MCF 10A (cell line): ENCODE measurements around the gene OSGEPL1. TPM values are rescaled to one million over a fixed set of nuclear protein-coding genes. Genes with fewer than 3 reads are reported as not detected.

Source experiments
- Bru-seq: library from RNA; stranded (reverse); fragments of 400-500 nt; gene quantifications from one replicate; lab custom pipeline; 2021; lab: Mats Ljungman, UMichigan
- BruChase-seq, 2 experiments: library from RNA; stranded (reverse); fragments of 400-500 nt; gene quantifications; one replicate each; lab custom pipeline; 2021; lab: Mats Ljungman, UMichigan
- BruUV-seq: library from RNA; stranded (reverse); fragments of 400-500 nt; replicated peaks from 2 replicates; lab custom pipeline; 2021; lab: Mats Ljungman, UMichigan
- CTCF ChIA-PET: fragments of 300-600 bp; sonication (Branson Sonifier 250); formaldehyde crosslinking; extraction: SDS; loops from one replicate; lab custom pipeline; 2021; ENCODE audit warnings: antibody characterized with exemption, inconsistent platforms; lab: Yijun Ruan, JAX
- POLR2A ChIA-PET: fragments of 300-600, 350-650 bp; sonication (Branson Sonifier 250); formaldehyde crosslinking; extraction: SDS; loops from one replicate; lab custom pipeline; 2020; ENCODE audit warnings: antibody characterized with exemption, inconsistent platforms; lab: Yijun Ruan, JAX
- DNase-seq: peaks from one replicate; pipeline ENCODE4 v3.0.0-alpha.2; 2018; ENCODE audit not compliant: unreplicated experiment
- H3K27ac Mint-ChIP-seq: one replicate; pipeline ENCODE4 v1.8.0; 2022; ENCODE audit warnings: mild to moderate bottlenecking, low read depth, mixed read lengths; ENCODE audit not compliant: unreplicated experiment
- H3K27me3 Mint-ChIP-seq: one replicate; pipeline ENCODE4 v1.8.0; 2022; ENCODE audit warnings: mixed read lengths; ENCODE audit not compliant: insufficient read depth, unreplicated experiment
- H3K36me3 Mint-ChIP-seq: one replicate; pipeline ENCODE4 v1.8.0; 2022; ENCODE audit warnings: mild to moderate bottlenecking, moderate library complexity, mixed read lengths; ENCODE audit not compliant: insufficient read depth, unreplicated experiment
- H3K4me1 Mint-ChIP-seq: one replicate; pipeline ENCODE4 v1.8.0; 2022; ENCODE audit warnings: mixed read lengths; ENCODE audit not compliant: insufficient read depth, unreplicated experiment
- H3K4me3 Mint-ChIP-seq: one replicate; pipeline ENCODE4 v1.8.0; 2022; ENCODE audit warnings: mild to moderate bottlenecking, moderate library complexity, mixed read lengths; ENCODE audit not compliant: unreplicated experiment
- H3K9me3 Mint-ChIP-seq: one replicate; pipeline ENCODE4 v1.8.0; 2022; ENCODE audit warnings: mixed read lengths; ENCODE audit not compliant: unreplicated experiment
- CTCF ChIP-seq: fragments of 200-600 bp; IDR thresholded peaks from one replicate; pipeline ENCODE4 v1.8.0; 2022; ENCODE audit warnings: antibody characterized with exemption, mild to moderate bottlenecking; ENCODE audit not compliant: unreplicated experiment
- intact Hi-C: fragments of 100-400 bp; cut with micrococcal nuclease; formaldehyde crosslinking; loops from 2 replicates; pipeline ENCODE4 v1.14.1; 2022
- long read RNA-seq: library from polyadenylated mRNA; stranded (forward); transcript quantifications from one replicate; pipeline ENCODE4 v2.0.0, GENCODE V29; 2022
- total RNA-seq: library from RNA; stranded (reverse); gene quantifications from 2 replicates; pipeline ENCODE4 v1.2.3, GENCODE V29; 2022

The OSGEPL1 gene
- total RNA-seq (3.7 and 5.1 TPM in 2 replicates), Bru-seq, nascent RNA (percentile 51 among the genes with signal in this experiment), BruChase-seq, experiment 1, labeled RNA remaining after a 6-hour chase (percentile 58 among the genes with signal in this experiment), BruChase-seq, experiment 2, labeled RNA remaining after a 2-hour chase (percentile 57 among the genes with signal in this experiment)
- long read RNA-seq, partial matches to known transcripts, result 1 of 11 reads
- long read RNA-seq, other reads (novel, unspliced or antisense), result 8 of 11 reads

- intact Hi-C loops, result loop anchor here (1.0 to 2.0 kb wide), 2 partner anchors 88 to 102 kb away; partner anchors contain the start of genes ANKAR and ASNSD1
- H3K36me3 Mint-ChIP-seq, result peaks cover 21% of the 10 kb centered on the region
- ChIA-PET POLR2A (interaction anchor here (0.6 to 5.1 kb wide), 28 partner anchors 8 to 1890 kb away, joined by 3 to 86 read pairs (median 4); partner anchors contain the start of genes ANKAR, ASNSD1, ORMDL1 and PMS1), CTCF (interaction anchor here (0.6 to 4.7 kb wide), 26 partner anchors 10 to 413 kb away, joined by 3 to 31 read pairs (median 4); partner anchors contain the start of genes ASNSD1, ORMDL1 and PMS1)
- H3K27ac Mint-ChIP-seq, result peak within 1 kb of the TSS; percentile 78
- H3K27me3 Mint-ChIP-seq, result no peaks in the 10 kb centered on the region
- no peaks in the 10 kb centered on the region for H3K4me1 Mint-ChIP-seq
- DNase-seq, result peak; percentile 93
- peak; percentile 46 for TF ChIP-seq CTCF
- TSS peak; percentile 74 for BruUV-seq
- peak within 1 kb of the TSS; percentile 94 for H3K4me3 Mint-ChIP-seq
- H3K9me3 Mint-ChIP-seq, result no peaks in the 10 kb centered on the region
These were observed at the start of gene OSGEPL1 for GRCh38 chr2:189762551-189763298. TSS of gene OSGEPL1 (minus strand) at chr2:189762792. CDS start at chr2:189761640, 1,152 bp downstream.

GRCh38 chr2:189803431-189803830 lies 40.8 kb upstream of the OSGEPL1 start:
- DNase-seq, result no peak
- Mint-ChIP-seq H3K36me3 (peaks cover 11% of the 10 kb centered on the region), H3K27ac (no peak overlapping the region), H3K4me3 (no peak overlapping the region), H3K9me3 (no peaks in the 10 kb centered on the region), H3K27me3 (no peaks in the 10 kb centered on the region), H3K4me1 (peaks cover 26% of the 10 kb centered on the region)
- POLR2A ChIA-PET, result no interaction called here
- CTCF ChIA-PET, result interaction anchor here (2.0 kb wide), 1 partner anchor 268 kb away, joined by 7 read pairs; no protein-coding TSS in a partner anchor
- intact Hi-C loops, result no loop called here
- no TSS peak for BruUV-seq
- no peak for TF ChIP-seq CTCF

GRCh38 chr2:189802396-189802912 lies 39.9 kb upstream of the OSGEPL1 start:
- no peak overlapping the region for H3K27ac Mint-ChIP-seq
- H3K4me1 Mint-ChIP-seq, result peaks cover 31% of the 10 kb centered on the region
- no peak for TF ChIP-seq CTCF
- DNase-seq, result peak; percentile 13
- no TSS peak for BruUV-seq
- POLR2A ChIA-PET, result interaction anchor here (0.9 to 1.2 kb wide), 4 partner anchors 9 to 208 kb away, joined by 3 to 4 read pairs (median 4); partner anchors contain the start of genes ORMDL1 and PMS1
- H3K27me3 Mint-ChIP-seq, result no peaks in the 10 kb centered on the region
- CTCF ChIA-PET, result interaction anchor here (0.6 to 2.0 kb wide), 4 partner anchors 39 to 269 kb away, joined by 3 to 7 read pairs (median 4); partner anchors contain the start of gene ASNSD1
- H3K36me3 Mint-ChIP-seq, result peaks cover 17% of the 10 kb centered on the region
- H3K4me3 Mint-ChIP-seq, result no peak overlapping the region
- intact Hi-C loops, result no loop called here
- no peaks in the 10 kb centered on the region for H3K9me3 Mint-ChIP-seq
